HFF-Myc (cell line): Measurements from ENCODE around the gene CKM.

Experiments used
- DNase-seq: peaks from one replicate; pipeline ENCODE4 v3.0.0-alpha.2; 2011; ENCODE audit warnings: low read depth; ENCODE audit errors: extremely low read depth
- H3K4me3 ChIP-seq: replicated peaks from 2 replicates; pipeline ENCODE4 v1.5.1; 2011; ENCODE audit warnings: low read depth, mild to moderate bottlenecking, control low read depth, low read length
- CTCF ChIP-seq: IDR thresholded peaks from 2 replicates; pipeline ENCODE4 v1.5.1; 2012; ENCODE audit warnings: mild to moderate bottlenecking, low read depth, low read length, control low read depth; ENCODE audit errors: missing control alignments

CKM gene

DNA sequence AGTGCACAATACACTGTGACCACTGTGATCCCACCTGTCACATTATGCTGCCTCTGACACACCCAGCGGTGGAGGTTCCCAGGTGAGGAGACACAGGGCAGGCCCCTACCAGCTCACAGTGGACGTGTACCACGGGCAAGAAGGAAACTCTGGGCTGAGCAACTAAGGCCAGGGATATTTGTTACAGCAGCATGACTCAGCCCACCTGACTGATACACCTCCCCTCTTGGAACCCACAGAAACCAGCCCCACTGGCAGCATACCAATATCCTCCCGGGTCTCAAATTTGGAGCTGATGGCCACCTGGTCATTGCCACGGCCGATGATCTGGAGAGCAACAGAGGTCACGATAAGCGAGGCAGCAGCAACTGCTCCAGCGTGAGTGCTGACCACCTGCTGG is 32.7 kb upstream of the CKM start:
- no peak for DNase-seq
- no peak for TF ChIP-seq CTCF
- H3K4me3 ChIP-seq, result no peak overlapping the region

GRCh38 chr19:45354241-45354842 is 31.7 kb upstream of the CKM start:
- TF ChIP-seq CTCF, result no peak
- H3K4me3 ChIP-seq, result no peak overlapping the region
- no peak for DNase-seq

DNA sequence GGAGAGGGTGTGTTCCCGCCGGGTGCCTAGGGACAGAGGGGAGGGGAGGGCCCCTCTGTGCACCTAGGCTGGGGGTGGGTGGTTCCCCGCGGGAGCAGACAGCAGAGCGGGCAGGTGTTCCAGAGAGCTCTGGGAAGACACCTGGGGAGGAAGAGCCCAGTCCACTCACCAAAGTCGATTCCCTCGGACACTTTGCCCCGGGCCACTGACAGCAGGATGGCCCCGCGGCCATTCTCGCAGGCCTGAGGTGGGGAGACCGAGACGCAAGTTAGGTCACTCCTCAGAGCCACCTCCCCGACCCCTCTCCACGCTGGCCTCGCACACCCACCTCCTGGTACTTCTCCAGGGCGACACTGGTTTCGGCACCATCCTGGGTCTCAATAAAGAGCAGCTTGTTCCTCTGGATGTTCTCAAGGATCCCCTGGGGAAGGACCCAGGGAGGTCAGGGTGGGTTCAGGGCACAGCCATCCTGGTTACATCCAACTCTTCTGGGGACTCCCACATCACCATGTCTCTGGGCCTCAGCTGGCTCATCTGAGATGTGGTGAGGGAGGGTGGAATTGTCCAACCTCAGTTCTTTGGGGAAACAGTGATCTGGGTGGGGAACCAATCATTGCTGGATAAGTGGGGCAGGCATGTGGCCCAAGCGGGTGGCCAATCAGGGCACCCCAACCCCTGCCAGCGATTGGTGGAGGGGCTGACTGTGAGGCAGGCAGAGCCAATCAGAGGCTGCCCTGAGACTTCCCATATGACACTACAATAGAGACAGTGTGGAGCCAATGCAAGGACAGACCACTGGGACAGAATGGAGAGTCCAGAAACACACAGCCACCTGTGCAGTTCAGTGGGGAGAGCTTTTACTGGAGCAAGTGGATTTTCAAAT is 30.5 kb upstream of the CKM start:
- TF ChIP-seq CTCF, result no peak
- no peak overlapping the region for H3K4me3 ChIP-seq
- DNase-seq, result no peak

- no peak for DNase-seq
- H3K4me3 ChIP-seq, result no peak overlapping the region
- TF ChIP-seq CTCF, result no peak
These were observed 29.8 kb upstream of the CKM start for GRCh38 chr19:45352471-45352870.

DNA sequence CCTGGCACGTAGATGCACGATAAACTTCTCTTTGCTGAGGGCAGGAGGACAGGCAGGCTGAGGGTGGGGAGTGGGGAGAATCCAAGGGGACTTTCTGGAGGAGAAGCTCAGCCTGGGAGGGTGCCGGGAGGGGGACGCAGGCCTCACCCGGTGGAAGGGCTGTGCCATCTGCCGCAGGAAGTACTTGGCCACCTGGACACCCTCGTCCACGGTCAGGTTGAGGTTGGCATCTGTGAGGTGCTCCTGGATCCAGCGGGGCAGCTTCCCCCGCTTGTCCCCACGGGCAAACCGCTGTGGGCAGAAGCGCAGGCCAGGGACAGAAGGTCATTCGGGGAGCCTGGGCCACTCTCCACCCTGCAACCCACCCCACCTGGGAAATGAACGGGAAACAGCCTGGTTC is 29.4 kb upstream of the CKM start:
- no peak for TF ChIP-seq CTCF
- no peak overlapping the region for H3K4me3 ChIP-seq
- DNase-seq, result no peak

GRCh38 chr19:45351401-45351952 is 28.8 kb upstream of the CKM start:
- no peak for TF ChIP-seq CTCF
- no peak for DNase-seq
- no peak overlapping the region for H3K4me3 ChIP-seq
